Raji (cell line): Measurements from ENCODE around the gene MAGI2.

Experiments used
- POLR2A ChIP-seq: IDR thresholded peaks from 2 replicates; pipeline ENCODE4 v1.6.1; 2011; ENCODE audit warnings: low read depth, low read length, control low read depth; ENCODE audit not compliant: insufficient read depth

Gene MAGI2

DNA sequence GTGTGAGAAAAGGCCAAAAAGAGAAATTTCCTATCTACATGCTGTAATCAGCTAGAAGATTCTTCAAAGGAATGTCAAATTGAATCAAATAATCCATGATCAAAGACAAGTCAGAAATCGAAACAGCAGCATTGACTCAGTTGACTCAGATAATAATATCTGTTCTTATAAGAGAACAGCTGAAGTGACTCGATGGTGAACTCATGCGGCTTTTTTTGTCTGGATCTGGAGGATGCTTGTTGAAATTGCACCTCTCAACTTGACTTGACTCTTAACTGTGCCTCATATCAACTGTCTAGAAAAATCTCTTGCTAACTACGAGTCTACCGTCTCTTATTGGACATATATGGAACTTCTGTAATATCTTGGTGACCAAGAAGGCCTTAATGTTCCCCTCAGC, 1055.4 kb downstream of the MAGI2 start:
- no peak for TF ChIP-seq POLR2A

DNA sequence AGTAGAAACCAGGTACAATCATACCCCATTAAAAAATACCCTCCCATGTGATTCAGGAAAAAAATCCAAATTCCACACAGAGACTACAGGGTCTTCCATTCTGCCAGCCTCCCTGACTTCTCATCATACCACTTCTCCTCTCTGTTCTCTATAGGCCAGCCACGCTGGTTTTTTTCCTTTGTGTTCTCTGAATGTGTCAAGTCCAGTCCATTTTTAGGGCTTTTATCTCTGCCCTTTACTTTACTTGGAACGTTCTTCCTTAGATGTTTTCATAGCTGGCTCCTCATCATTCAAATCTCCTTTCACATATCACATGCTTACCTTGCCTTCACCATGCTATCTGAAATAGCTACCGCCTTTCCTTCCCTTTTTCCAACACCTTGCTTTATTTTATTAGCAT, 1057.3 kb downstream of the MAGI2 start:
- TF ChIP-seq POLR2A = no peak

DNA sequence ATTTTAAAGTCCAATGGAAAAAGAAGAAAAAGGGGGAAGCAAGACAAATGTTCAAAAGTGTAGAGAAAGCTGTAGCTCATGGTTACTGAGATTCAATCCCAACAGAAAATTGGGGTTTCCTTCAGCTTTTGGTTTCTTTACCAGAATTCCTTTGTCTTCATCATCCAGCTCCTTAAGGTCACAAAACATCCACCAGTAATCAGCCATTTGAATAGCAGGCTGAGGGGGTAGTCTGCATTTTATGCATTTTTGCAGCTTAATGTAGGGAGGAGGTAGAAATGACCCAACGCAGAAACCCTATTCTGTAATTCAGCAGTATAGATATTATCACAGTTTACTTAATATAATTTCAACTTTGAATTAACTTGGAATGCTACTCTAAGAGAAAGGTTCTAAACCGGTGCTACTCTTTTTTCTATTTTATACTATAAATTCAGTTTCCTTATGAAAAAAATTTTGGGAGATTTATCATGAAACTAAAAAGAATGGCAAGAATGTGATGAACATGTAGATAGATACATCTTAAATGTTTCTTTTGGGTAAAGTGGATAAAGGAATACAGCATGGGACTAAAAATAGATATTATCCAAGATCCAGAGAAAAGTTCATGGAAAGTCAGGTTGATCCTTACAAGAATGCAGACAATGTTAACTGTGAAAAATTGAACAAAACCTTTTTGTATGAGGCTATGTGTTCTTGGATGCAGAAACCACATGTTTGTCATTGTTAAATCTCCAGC, 1058.0 kb downstream of the MAGI2 start:
- TF ChIP-seq POLR2A = no peak

DNA sequence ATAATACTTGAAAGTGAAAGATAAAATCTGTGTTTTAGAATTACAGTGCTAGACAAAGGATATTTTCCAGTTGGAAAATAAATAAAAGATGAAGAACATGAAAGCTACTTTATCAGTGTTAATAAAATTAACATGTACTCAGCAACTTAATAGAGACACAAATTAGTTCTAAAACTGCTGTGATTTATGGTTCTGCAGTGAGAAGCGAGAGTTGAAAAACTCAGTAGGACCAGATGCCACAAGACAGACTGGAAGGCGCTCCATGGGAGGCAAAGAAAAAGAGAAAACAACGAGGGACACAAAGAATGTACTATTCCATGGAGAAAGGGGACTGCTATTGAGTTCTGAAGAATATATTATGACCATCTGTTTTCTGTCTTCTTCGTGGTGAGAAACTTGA, 1064.4 kb downstream of the MAGI2 start:
- TF ChIP-seq POLR2A = no peak

DNA sequence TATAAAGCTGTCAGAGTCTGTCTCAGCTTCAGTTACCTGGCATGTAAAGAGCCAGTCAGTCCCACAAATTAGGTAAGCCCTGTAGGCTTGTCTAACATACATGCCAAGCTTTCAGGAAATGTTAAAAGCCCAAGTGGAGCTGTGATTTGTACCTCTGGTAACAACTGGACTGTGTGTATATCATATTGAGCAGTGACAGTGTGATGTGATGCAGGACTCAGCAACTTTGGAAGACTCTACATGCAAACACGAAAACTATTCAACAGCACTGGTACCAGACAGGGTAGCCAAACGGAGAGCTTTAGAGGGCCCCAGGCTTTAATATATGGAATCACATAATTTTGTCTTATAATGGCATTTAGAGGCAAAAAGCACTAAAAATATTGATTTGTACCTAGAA, 1066.9 kb downstream of the MAGI2 start:
- TF ChIP-seq POLR2A = no peak

DNA sequence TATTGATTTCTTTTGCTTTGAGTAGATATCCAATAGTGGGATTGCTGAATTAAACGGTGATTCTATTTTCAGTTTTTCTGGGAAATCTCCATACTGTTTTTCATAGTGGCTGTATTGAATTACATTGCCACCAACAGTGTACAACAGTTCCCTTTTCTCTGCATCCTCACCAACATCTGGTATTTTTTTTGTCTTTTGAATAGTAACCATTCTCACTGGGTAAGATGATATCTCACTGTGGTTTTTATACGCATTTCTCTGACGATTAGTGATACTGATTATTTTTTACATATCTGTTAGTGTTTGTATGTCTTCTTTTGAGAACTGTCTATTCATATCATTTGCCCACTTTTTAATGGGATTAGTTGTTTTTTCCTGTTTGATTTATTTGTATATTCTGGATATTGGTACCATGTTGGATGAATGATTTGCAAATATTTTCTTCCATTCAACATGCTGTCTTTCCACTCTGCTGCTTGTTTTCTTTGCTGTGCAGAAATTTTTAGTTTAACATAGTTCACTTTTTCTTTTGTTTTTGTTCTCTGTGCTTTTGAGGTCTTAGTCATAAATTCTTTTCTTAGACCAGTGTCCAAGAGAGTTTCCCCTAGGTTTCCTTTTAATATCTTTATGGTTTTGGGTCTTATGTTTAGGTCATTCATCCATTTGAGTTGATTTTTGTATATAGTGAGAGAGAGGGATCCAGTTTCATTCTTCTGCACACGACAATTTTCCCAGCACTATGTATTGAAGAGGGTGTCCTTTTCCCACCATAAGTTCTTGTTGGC, 1070.2 kb downstream of the MAGI2 start:
- TF ChIP-seq POLR2A = no peak

DNA sequence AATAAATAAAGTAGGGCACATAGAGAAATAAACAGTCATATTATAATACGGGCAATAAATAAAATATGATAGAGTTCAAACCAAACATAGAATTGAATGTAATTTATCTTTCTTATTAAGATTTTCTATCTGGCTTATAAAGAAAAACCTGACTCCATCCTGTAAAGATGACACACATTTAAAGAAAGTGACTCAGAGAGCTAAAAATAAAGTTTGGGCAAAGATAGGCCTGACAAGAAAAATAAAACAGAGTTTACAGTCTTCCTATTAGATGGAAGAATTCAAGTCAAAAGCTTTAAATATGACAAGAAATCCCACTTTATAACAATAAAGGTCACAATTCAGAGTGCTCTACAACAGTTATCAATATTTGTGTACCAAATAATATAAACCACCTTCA, 1074.3 kb downstream of the MAGI2 start:
- no peak for TF ChIP-seq POLR2A

DNA sequence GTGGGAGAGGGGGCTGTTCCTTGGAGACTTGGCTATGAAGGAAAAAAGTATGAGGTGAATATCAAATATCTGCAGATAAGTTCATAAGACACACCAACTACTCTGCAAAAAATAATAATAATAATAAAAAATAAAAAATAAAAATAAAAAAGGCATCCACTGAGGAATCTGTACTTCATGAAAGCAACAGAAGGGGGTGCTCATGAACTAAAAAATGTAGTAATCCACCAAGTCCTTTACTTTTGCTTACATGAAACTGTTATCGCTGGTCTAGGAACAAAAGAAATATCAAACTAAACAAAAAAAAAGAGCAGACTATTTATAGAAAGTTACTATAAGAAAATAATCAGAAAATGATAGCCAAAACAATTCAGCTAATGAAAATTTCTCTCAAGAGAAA, 1075.9 kb downstream of the MAGI2 start:
- TF ChIP-seq POLR2A = no peak

GRCh38 chr7:78370936-78371335, 1082.5 kb downstream of the MAGI2 start:
- no peak for TF ChIP-seq POLR2A

DNA sequence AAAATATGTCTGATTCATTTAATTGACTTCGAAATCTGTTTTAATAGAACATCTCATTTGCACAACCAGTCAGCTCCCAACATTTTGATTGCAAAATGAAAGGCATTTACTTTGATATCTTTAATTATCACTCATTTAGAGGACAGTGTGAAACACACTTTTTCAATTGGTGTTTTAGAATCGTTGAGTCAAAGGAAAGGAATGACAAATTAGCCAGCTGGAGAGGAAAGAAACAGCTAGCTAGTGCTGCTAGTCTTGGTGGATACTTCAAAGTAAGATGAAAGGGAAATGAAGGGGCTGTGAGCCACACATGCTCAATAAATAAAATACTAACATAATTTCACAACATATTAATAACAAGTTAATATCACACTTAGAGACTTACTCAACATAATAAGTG, 1084.7 kb downstream of the MAGI2 start:
- no peak for TF ChIP-seq POLR2A

DNA sequence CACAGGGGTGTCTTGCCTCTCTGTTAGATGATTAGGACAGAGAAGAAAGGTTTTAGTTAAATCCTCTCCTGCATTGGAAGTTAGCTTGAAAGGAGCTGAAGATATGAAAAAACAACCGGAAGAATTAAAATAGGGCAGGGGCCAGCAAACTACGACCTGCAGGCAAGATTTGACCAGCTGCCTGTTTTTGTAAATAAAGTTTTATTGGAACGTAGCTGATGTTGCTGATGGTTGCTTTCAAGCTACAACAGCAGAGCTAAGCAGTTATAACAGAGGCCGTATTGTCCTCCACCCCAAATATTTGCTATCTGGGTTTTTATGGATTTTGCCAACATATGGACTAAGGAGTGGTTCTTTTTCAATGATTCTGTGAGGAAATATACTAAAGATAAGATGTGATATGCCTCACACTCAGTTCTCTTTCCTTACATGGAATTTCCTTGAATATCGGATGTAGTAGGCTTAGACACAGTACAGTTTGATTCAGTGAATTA, 1086.1 kb downstream of the MAGI2 start:
- no peak for TF ChIP-seq POLR2A

- no peak for TF ChIP-seq POLR2A
Measured at GRCh38 chr7:78363866-78364265, 1089.6 kb downstream of the MAGI2 start.

- TF ChIP-seq POLR2A = no peak
Measured at GRCh38 chr7:78359836-78360235, 1093.6 kb downstream of the MAGI2 start.

GRCh38 chr7:78357709-78358108, 1095.8 kb downstream of the MAGI2 start:
- TF ChIP-seq POLR2A = no peak

DNA sequence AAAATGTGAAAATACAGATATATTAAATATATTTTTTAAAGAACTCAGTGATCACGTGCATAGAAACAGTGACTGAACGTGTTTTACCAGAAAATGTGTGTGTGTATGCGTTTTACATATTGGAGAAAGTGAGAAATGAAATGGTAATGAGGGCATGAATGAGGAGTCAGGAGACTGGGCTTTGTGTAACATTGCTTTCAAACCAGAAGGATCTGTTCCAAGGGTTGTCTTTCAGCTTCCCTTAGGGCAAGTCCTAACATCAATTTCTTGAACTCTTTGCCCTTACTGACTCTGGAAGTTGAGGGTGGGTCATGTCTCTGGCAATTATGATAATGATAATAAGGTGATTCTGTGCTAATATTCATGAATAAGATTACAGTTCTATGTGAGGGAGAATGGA, 1097.6 kb downstream of the MAGI2 start:
- TF ChIP-seq POLR2A = no peak

GRCh38 chr7:78350926-78351325, 1102.5 kb downstream of the MAGI2 start:
- no peak for TF ChIP-seq POLR2A

DNA sequence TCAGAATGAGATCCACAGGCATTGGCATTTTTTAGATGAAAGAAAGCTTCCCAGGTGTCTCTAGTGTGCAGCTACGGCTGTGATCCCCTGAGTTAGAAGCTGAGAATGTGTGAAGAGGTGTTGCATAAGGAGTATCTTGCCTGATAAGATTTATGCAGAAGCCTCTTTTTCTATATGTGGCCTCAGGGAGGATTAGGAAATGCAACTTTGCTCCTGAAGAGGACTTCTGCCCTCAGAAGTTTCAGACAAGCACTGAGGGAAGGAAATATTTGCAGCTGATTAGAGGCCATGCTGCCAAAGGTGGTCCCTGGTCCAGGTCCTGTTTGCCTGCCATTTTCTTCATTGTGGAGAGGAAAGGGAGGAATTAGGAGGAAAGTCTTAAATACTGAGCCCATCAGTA, 1103.1 kb downstream of the MAGI2 start:
- no peak for TF ChIP-seq POLR2A

DNA sequence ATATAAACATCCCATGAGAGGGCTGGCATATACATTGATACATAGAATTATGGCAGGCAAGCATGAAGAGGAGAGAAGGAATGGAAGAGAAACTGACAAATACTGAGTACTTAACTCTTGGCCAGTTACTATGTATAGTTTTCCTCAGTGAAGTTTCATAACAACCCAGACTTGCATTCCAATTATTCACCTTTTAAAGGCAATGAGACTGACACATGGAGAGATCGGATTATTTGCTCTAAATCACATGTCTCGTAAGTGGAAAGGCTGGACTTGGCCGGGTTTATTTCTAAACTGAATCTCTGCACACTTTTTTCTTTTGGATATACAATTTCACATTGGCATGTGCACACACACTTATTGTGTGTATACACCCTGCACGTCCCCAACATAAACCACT, 1106.6 kb downstream of the MAGI2 start:
- no peak for TF ChIP-seq POLR2A
